ENCODE data around the gene AGAP3. TPM values are rescaled to one million over a fixed set of nuclear protein-coding genes. Genes with fewer than 3 reads are reported as not detected.

The AGAP3 gene
- total RNA-seq, 4 donors from 2014 or later, result 34.6 to 53.0 (median 47.9) TPM

- ATAC-seq (ENCODE audit: low FRiP score), result no peak
- no peak for DNase-seq (ENCODE audit: low spot score)
- no peak for TF ChIP-seq CTCF (IDR thresholded peaks at IDR 0.05)
These were observed 965 bp upstream of the AGAP3 start for GRCh38 chr7:151085329-151085690.

GRCh38 chr7:151086802-151087244 lies 548 bp downstream of the AGAP3 start:
- ATAC-seq (ENCODE audit: low FRiP score) (no peak), DNase-seq (ENCODE audit: low spot score) (no peak)
- no peak for TF ChIP-seq CTCF (IDR thresholded peaks at IDR 0.05)

GRCh38 chr7:151087245-151088018 lies 1.2 kb downstream of the AGAP3 start:
- TF ChIP-seq CTCF (IDR thresholded peaks at IDR 0.05), result no peak
- DNase-seq (ENCODE audit: low spot score) (no peak), ATAC-seq (ENCODE audit: low FRiP score) (peak; percentile 29)

- no peak for ATAC-seq (ENCODE audit: low FRiP score)
- no peak for DNase-seq (ENCODE audit: low spot score)
- TF ChIP-seq CTCF (IDR thresholded peaks at IDR 0.05), result no peak
These were observed 2.0 kb downstream of the AGAP3 start for GRCh38 chr7:151088019-151088855.

GRCh38 chr7:151088856-151089699 lies 2.8 kb downstream of the AGAP3 start:
- ATAC-seq (ENCODE audit: low FRiP score), result peak; percentile 31
- TF ChIP-seq CTCF (IDR thresholded peaks at IDR 0.05), result no peak
- peak; percentile 53 for DNase-seq (ENCODE audit: low spot score)

- DNase-seq (ENCODE audit: low spot score) (no peak), ATAC-seq (ENCODE audit: low FRiP score) (no peak)
- TF ChIP-seq CTCF (IDR thresholded peaks at IDR 0.05), result no peak
These were observed 3.8 kb downstream of the AGAP3 start for GRCh38 chr7:151089893-151090730.

Data from omental fat pad (tissue), 4 donors.